AG09309 (cell line): ENCODE data around the gene C4A.
"Not testable (repeated sequence)": the region's sequence is repeated elsewhere in the genome, so short reads cannot be mapped to it uniquely, and the experiment has no call there.

Experiments used
- DNase-seq: peaks from one replicate; pipeline ENCODE4 v3.0.0-alpha.2; 2010; ENCODE audit warnings: low read depth
- H3K4me3 ChIP-seq: 2 replicates; pipeline ENCODE4 v1.5.1; 2011; ENCODE audit warnings: mild to moderate bottlenecking, low read depth, low read length, moderate library complexity; ENCODE audit not compliant: control insufficient read depth

C4A gene

GRCh38 chr6:32002546-32003268 lies 20.9 kb downstream of the C4A start:
- not testable (repeated sequence) for H3K4me3 ChIP-seq, DNase-seq

- H3K4me3 ChIP-seq, DNase-seq: not testable (repeated sequence)
These were observed 21.4 kb downstream of the C4A start for GRCh38 chr6:32003301-32003700.

GRCh38 chr6:32004393-32004792 lies 22.5 kb downstream of the C4A start:
- not testable (repeated sequence) for H3K4me3 ChIP-seq, DNase-seq

GRCh38 chr6:32004864-32005537 lies 23.1 kb downstream of the C4A start:
- H3K4me3 ChIP-seq, DNase-seq: not testable (repeated sequence)

GRCh38 chr6:32005538-32005880 lies 23.7 kb downstream of the C4A start:
- not testable (repeated sequence) for DNase-seq, H3K4me3 ChIP-seq

- H3K4me3 ChIP-seq, DNase-seq: not testable (repeated sequence)
These were observed 24.2 kb downstream of the C4A start for GRCh38 chr6:32005991-32006529.

GRCh38 chr6:32007086-32007485 lies 25.2 kb downstream of the C4A start:
- DNase-seq, H3K4me3 ChIP-seq: not testable (repeated sequence)

GRCh38 chr6:32008037-32008436 lies 26.2 kb downstream of the C4A start:
- not testable (repeated sequence) for H3K4me3 ChIP-seq, DNase-seq

- DNase-seq, H3K4me3 ChIP-seq: not testable (repeated sequence)
These were observed 26.8 kb downstream of the C4A start for GRCh38 chr6:32008616-32009015.

- DNase-seq, H3K4me3 ChIP-seq: not testable (repeated sequence)
These were observed 27.7 kb downstream of the C4A start for GRCh38 chr6:32009537-32009936.

GRCh38 chr6:32010856-32011530 lies 29.1 kb downstream of the C4A start:
- DNase-seq, H3K4me3 ChIP-seq: not testable (repeated sequence)

- H3K4me3 ChIP-seq, DNase-seq: not testable (repeated sequence)
These were observed 31.2 kb downstream of the C4A start for GRCh38 chr6:32012941-32013617.

GRCh38 chr6:32013738-32014137 lies 31.9 kb downstream of the C4A start:
- not testable (repeated sequence) for H3K4me3 ChIP-seq, DNase-seq

GRCh38 chr6:32014547-32014946 lies 32.7 kb downstream of the C4A start, which contains the start of gene C4B:
TSS of gene C4B (plus strand) at chr6:32014795. CDS start at chr6:32014846, 51 bp downstream.
- H3K4me3 ChIP-seq, DNase-seq: not testable (repeated sequence)

GRCh38 chr6:32022100-32022499 lies 40.2 kb downstream of the C4A start:
- not testable (repeated sequence) for H3K4me3 ChIP-seq, DNase-seq

GRCh38 chr6:32028631-32029030 lies 46.8 kb downstream of the C4A start:
- not testable (repeated sequence) for H3K4me3 ChIP-seq, DNase-seq

GRCh38 chr6:32029553-32029952 lies 47.7 kb downstream of the C4A start:
- not testable (repeated sequence) for DNase-seq, H3K4me3 ChIP-seq

GRCh38 chr6:32035283-32036013 lies 53.6 kb downstream of the C4A start:
- H3K4me3 ChIP-seq, DNase-seq: not testable (repeated sequence)
